ENCODE data around the gene PGPEP1. TPM values are rescaled to one million over a fixed set of nuclear protein-coding genes. Genes with fewer than 3 reads are reported as not detected.
"Not testable (repeated sequence)": the region's sequence is repeated elsewhere in the genome, so short reads cannot be mapped to it uniquely, and the experiment has no call there.

Gene PGPEP1
- total and polyA plus RNA-seq, 11 donors: 22.5 to 58.6 (median 43.6) TPM

- Histone ChIP-seq H3K4me3 (peak within 1 kb of the TSS; percentile 25 to 91 (median 81)), H3K4me1 (peaks cover 2 to 60% (median 46%) of the 10 kb centered on the region in 12 donors), H3K27ac (peak within 1 kb of the TSS; percentile 62 to 98 (median 90)), H3K27me3 (no peaks in the 10 kb centered on the region), H3K9me3 (no peaks in the 10 kb centered on the region), H3K36me3 (no peaks in the 10 kb centered on the region)
- DNase-seq: peak; percentile 98 to 99 (median 99)
- 0% methylated on average over 24 to 75 of the region's 75 CpGs for WGBS, 4 donors
- TF ChIP-seq, protein P1, sequence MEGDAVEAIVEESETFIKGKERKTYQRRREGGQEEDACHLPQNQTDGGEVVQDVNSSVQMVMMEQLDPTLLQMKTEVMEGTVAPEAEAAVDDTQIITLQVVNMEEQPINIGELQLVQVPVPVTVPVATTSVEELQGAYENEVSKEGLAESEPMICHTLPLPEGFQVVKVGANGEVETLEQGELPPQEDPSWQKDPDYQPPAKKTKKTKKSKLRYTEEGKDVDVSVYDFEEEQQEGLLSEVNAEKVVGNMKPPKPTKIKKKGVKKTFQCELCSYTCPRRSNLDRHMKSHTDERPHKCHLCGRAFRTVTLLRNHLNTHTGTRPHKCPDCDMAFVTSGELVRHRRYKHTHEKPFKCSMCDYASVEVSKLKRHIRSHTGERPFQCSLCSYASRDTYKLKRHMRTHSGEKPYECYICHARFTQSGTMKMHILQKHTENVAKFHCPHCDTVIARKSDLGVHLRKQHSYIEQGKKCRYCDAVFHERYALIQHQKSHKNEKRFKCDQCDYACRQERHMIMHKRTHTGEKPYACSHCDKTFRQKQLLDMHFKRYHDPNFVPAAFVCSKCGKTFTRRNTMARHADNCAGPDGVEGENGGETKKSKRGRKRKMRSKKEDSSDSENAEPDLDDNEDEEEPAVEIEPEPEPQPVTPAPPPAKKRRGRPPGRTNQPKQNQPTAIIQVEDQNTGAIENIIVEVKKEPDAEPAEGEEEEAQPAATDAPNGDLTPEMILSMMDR (IDR thresholded peaks at IDR 0.05): peak in 6 of 12 donors; percentile 5 to 38 (median 18)
- peak; percentile 22 to 82 for TF ChIP-seq POLR2A (IDR thresholded peaks at IDR 0.05)
- intact Hi-C loops (cut with DNase I): loop anchor here in 8 of 10 donors (1.0 to 10.0 kb wide), 8 partner anchors 18 to 128 kb away; partner anchors contain the start of genes RAB3A (in 2 of the 8), JUND (in 1 of the 8) and MPV17L2 (in 1 of the 8)
- ATAC-seq: peak; percentile 96 to 98 (median 96)
Observed at GRCh38 chr19:18322759-18323460, 17.5 kb upstream of the PGPEP1 start, which contains the start of gene LSM4. Gene LSM4 (minus strand): TSS chr19:18323076. CDS start chr19:18323020, 56 bp downstream.

DNA sequence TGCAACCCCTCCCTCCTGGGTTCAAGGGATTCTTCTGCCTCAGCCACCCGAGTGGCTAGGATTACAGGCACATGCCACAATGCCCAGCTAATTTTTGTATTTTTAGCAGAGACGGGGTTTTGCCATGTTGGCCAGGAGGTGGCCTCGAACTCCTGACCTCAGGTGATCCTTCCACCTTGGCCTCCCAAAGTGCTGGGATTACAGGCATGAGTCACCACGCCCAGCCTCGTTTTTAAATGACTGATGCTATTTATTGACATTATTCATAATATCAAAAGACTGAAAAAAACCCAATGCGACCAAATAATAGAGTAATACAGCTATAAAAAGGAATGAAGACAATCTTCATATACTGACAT lies 16.0 kb upstream of the PGPEP1 start:
- H3K4me3 ChIP-seq, H3K27me3 ChIP-seq, H3K36me3 ChIP-seq, ATAC-seq, H3K9me3 ChIP-seq, DNase-seq: not testable (repeated sequence)
- Histone ChIP-seq H3K4me1 (peaks cover 3 to 58% (median 46%) of the 10 kb centered on the region in 12 donors), H3K27ac (peak overlapping the region in 11 of 12 donors; percentile 81 to 98 (median 92))
- 35 to 53% (median 37%) methylated on average over 6 of the region's 6 CpGs for WGBS, 4 donors
- intact Hi-C loops (cut with DNase I): loop anchor here in 6 of 10 donors (1.0 to 10.0 kb wide), 4 partner anchors 45 to 130 kb away; partner anchors contain the start of genes RAB3A (in 2 of the 6) and MPV17L2 (in 1 of the 6)

- Histone ChIP-seq H3K27me3 (no peaks in the 10 kb centered on the region), H3K27ac (no peak overlapping the region), H3K36me3 (no peaks in the 10 kb centered on the region), H3K4me1 (peaks cover 3 to 37% (median 26%) of the 10 kb centered on the region in 12 donors), H3K9me3 (no peaks in the 10 kb centered on the region), H3K4me3 (no peak overlapping the region)
- ATAC-seq: no peak
- intact Hi-C loops (cut with DNase I): loop anchor here in 6 of 10 donors (2.0 to 10.0 kb wide), 5 partner anchors 119 to 132 kb away; partner anchors contain the start of genes RAB3A (in 4 of the 6) and MPV17L2 (in 1 of the 6)
- TF ChIP-seq, protein P1 (IDR thresholded peaks at IDR 0.05): no peak
- no peak for TF ChIP-seq POLR2A (IDR thresholded peaks at IDR 0.05)
- DNase-seq: no peak
- WGBS, 4 donors: 92 to 94% (median 93%) methylated on average over 5 of the region's 5 CpGs
Observed at GRCh38 chr19:18326772-18327171, 13.6 kb upstream of the PGPEP1 start.

- WGBS, 4 donors: 1 to 2% (median 1%) methylated on average over 9 of the region's 9 CpGs
- Histone ChIP-seq H3K4me1 (peaks cover 3 to 25% (median 15%) of the 10 kb centered on the region in 12 donors), H3K9me3 (no peaks in the 10 kb centered on the region), H3K27ac (peak overlapping the region; percentile 33 to 84 (median 75)), H3K27me3 (no peaks in the 10 kb centered on the region), H3K36me3 (no peaks in the 10 kb centered on the region), H3K4me3 (peak overlapping the region in 10 of 12 donors; percentile 16 to 50 (median 46))
- DNase-seq (peak; percentile 91 to 95 (median 94)), ATAC-seq (peak; percentile 98 to 99 (median 98))
- peak; percentile 85 to 92 for TF ChIP-seq POLR2A (IDR thresholded peaks at IDR 0.05)
- TF ChIP-seq, protein P1 (IDR thresholded peaks at IDR 0.05): peak; percentile 89 to 98 (median 94)
- intact Hi-C loops (cut with DNase I): loop anchor here in 9 of 10 donors (1.0 to 10.0 kb wide), 6 partner anchors 49 to 134 kb away; partner anchors contain the start of genes RAB3A (in 3 of the 9) and MPV17L2 (in 1 of the 9)
Observed at GRCh38 chr19:18328340-18329034, 11.9 kb upstream of the PGPEP1 start.

All from heart left ventricle (tissue), 16 donors.